Caco-2 (cell line): ENCODE measurements around the gene MTMR4. TPM values are rescaled to one million over a fixed set of nuclear protein-coding genes. Genes with fewer than 3 reads are reported as not detected.
A peak's percentile ranks its signal among the peaks of the same experiment; 100 is the strongest.

Source experiments
- BruUV-seq: library from RNA; stranded (reverse); fragments of 400-500 nt; replicated peaks from 2 replicates; lab custom pipeline; 2021; lab: Mats Ljungman, UMichigan
- CTCF ChIA-PET: fragments of 300-600 bp; sonication (Branson Sonifier 250); formaldehyde crosslinking; loops from one replicate; lab custom pipeline; 2022; ENCODE audit warnings: antibody characterized with exemption; lab: Charles Lee
- POLR2A ChIA-PET: fragments of 300-600 bp; sonication (Branson Sonifier 250); formaldehyde crosslinking; loops from one replicate; lab custom pipeline; 2022; ENCODE audit warnings: antibody characterized with exemption; lab: Charles Lee
- DNase-seq, 2 experiments: peaks; one replicate each; pipeline versions ENCODE4 v3.0.0 to v3.0.0-alpha.2; 2020 to 2022
- H3K27me3 ChIP-seq: replicated peaks from 2 replicates; pipeline ENCODE4 v1.6.0; 2011; ENCODE audit warnings: low read length; ENCODE audit not compliant: control insufficient read depth, insufficient read depth
- H3K36me3 ChIP-seq: 2 replicates; pipeline ENCODE4 v1.5.1; 2011; ENCODE audit warnings: low read length; ENCODE audit not compliant: control insufficient read depth, insufficient read depth
- H3K4me1 ChIP-seq: fragments of 250-450 bp; sonication (Bioruptor Pico); 2 replicates; pipeline ENCODE4 v1.5.1; 2020; ENCODE audit warnings: mild to moderate bottlenecking
- H3K4me3 ChIP-seq: 2 replicates; pipeline ENCODE4 v1.5.1; 2011; ENCODE audit warnings: low read depth, mild to moderate bottlenecking, control low read depth, low read length
- H3K9me3 ChIP-seq: fragments of 250-450 bp; sonication (Bioruptor Pico); 2 replicates; pipeline ENCODE4 v1.5.1; 2020; ENCODE audit warnings: mild to moderate bottlenecking, moderate library complexity
- H3K27ac Mint-ChIP-seq: one replicate; pipeline ENCODE4 v1.8.0; 2022; ENCODE audit warnings: mixed read lengths; ENCODE audit not compliant: unreplicated experiment
- H3K27me3 Mint-ChIP-seq: one replicate; pipeline ENCODE4 v1.8.0; 2022; ENCODE audit warnings: mixed read lengths; ENCODE audit not compliant: insufficient read depth, unreplicated experiment
- H3K36me3 Mint-ChIP-seq: one replicate; pipeline ENCODE4 v1.8.0; 2022; ENCODE audit warnings: mild to moderate bottlenecking, mixed read lengths; ENCODE audit not compliant: insufficient read depth, unreplicated experiment
- H3K4me1 Mint-ChIP-seq: one replicate; pipeline ENCODE4 v1.8.0; 2022; ENCODE audit warnings: low read depth, mixed read lengths; ENCODE audit not compliant: unreplicated experiment
- H3K4me3 Mint-ChIP-seq: one replicate; pipeline ENCODE4 v1.8.0; 2022; ENCODE audit warnings: mild to moderate bottlenecking, moderate library complexity, mixed read lengths; ENCODE audit not compliant: unreplicated experiment
- H3K9me3 Mint-ChIP-seq: one replicate; pipeline ENCODE4 v1.8.0; 2022; ENCODE audit warnings: mixed read lengths; ENCODE audit not compliant: unreplicated experiment
- intact Hi-C: fragments of 100-400 bp; cut with micrococcal nuclease; formaldehyde crosslinking; loops from one replicate; pipeline ENCODE4 v1.10.0; 2022; ENCODE audit not compliant: unreplicated experiment
- total RNA-seq: library from RNA; stranded (reverse); gene quantifications from 2 replicates; pipeline ENCODE4 v1.2.3, GENCODE V29; 2022
- TF ChIP-seq, protein P1 (sequence below), 2 experiments: fragments of 200-600 bp in 1 of 2; IDR thresholded peaks; 1 replicate in 1 of 2; 2 replicates in 1 of 2; pipeline versions ENCODE4 v1.5.1 to v1.8.0; 2011 to 2022; ENCODE audit warnings: antibody characterized with exemption in 1 of 2, control low read depth in 1 of 2, inconsistent platforms in 1 of 2, low read depth in 1 of 2, low read length in 1 of 2, mild to moderate bottlenecking in 1 of 2, moderate library complexity in 1 of 2; ENCODE audit not compliant: insufficient read depth in 1 of 2, severe bottlenecking in 1 of 2, unreplicated experiment in 1 of 2

MTMR4 gene
- total RNA-seq, 1 experiment from 2014 or later: 62.6 TPM

DNA sequence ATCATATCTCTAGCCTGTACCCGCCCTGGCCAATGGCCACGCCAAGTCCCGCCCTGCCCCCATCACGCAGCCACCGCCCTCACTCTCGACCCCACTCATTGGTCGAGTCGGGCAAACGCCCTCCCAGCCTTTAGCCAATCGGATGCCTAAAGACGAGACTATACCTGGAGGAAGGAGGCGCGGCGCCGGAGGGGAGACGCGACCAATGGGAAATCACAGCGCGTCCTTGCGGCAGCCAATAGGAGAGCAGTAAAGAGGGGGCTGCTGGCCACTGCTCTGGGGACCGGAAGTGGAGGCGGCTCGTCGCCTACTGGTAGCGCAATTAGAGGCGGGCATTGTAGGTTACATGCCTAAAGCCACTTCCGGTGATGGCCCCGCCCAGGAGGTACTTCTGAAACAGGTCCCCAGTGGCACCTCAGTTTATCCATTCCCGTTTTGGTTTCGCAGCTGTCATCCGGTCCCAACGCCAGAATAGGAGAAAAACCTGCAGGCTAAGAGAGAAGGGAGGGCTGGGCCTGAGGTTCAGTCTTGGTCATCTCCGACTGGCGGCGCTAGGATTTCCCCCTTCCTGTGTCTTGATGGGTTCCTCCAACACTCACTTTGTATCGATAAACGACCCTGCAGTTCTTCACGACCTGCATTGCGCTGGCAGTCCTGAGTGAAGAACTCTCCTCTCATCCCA is 3.6 kb upstream of the MTMR4 start:
- H3K36me3 Mint-ChIP-seq: peaks cover 20% of the 10 kb centered on the region
- CTCF ChIA-PET: interaction anchor here (0.5 to 2.0 kb wide), 8 partner anchors 17 to 487 kb away, joined by 3 to 7 read pairs (median 4); no protein-coding TSS in a partner anchor

DNA sequence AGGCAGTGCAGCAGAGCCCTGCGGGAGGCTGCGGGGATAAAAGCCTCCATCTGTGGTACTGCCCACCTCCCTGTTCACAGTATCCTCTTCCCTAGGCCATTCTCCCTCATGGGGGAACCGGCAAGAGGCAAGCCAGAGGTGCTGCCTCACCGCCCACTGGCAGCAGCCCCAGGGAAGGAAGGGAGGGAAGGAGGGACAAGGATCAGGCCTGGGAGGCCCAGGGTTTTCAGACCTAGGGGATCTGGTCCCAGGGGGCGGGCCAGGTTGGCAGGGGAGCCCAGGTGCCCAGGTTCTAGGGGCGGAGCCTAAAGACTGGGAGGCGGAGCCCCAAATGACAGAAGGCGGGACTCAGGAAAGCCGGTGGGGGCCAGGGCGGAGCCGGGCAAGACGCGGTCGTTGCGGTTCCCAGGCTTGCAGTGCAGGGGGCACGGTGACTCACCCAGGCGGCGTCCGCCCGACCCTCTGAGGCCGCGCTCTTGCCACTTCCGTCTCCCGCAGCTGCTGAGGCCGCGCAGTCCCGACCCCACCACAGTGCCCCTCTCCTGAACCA is 3.0 kb upstream of the MTMR4 start:
- Histone ChIP-seq H3K4me1 (0 out of 2 replicates have a peak, but pooled peaks cover 16% of the 10 kb centered on the region), H3K4me3 (peak overlapping the region; percentile 62), H3K9me3 (no peaks in the 10 kb centered on the region), H3K36me3 (no peaks in the 10 kb centered on the region), H3K27me3 (no peaks in the 10 kb centered on the region)
- BruUV-seq: no TSS peak
- no peak for DNase-seq
- Mint-ChIP-seq H3K9me3 (no peaks in the 10 kb centered on the region), H3K4me3 (peak overlapping the region; percentile 96), H3K27ac (peak overlapping the region; percentile 95), H3K36me3 (peaks cover 25% of the 10 kb centered on the region), H3K4me1 (peaks cover 29% of the 10 kb centered on the region), H3K27me3 (no peaks in the 10 kb centered on the region)
- TF ChIP-seq, protein P1, sequence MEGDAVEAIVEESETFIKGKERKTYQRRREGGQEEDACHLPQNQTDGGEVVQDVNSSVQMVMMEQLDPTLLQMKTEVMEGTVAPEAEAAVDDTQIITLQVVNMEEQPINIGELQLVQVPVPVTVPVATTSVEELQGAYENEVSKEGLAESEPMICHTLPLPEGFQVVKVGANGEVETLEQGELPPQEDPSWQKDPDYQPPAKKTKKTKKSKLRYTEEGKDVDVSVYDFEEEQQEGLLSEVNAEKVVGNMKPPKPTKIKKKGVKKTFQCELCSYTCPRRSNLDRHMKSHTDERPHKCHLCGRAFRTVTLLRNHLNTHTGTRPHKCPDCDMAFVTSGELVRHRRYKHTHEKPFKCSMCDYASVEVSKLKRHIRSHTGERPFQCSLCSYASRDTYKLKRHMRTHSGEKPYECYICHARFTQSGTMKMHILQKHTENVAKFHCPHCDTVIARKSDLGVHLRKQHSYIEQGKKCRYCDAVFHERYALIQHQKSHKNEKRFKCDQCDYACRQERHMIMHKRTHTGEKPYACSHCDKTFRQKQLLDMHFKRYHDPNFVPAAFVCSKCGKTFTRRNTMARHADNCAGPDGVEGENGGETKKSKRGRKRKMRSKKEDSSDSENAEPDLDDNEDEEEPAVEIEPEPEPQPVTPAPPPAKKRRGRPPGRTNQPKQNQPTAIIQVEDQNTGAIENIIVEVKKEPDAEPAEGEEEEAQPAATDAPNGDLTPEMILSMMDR (IDR thresholded peaks at IDR 0.05; ENCODE audit: insufficient read depth in 1 of 2, low read depth in 1 of 2, low read length in 1 of 2, severe bottlenecking in 1 of 2, unreplicated experiment in 1 of 2): no peak
- POLR2A ChIA-PET: interaction anchor here (1.5 to 2.9 kb wide), 2 partner anchors 114 to 590 kb away, joined by 4 to 41 read pairs; partner anchors contain the start of gene TRIM37
- intact Hi-C loops: loop anchor here (5.0 to 10.0 kb wide), 2 partner anchors 590 to 707 kb away; partner anchors contain the start of genes GDPD1 and TRIM37
- CTCF ChIA-PET: interaction anchor here (1.5 to 2.0 kb wide), 4 partner anchors 18 to 487 kb away, joined by 3 to 7 read pairs (median 5); no protein-coding TSS in a partner anchor

More for the DNA sequence above, 3.6 kb upstream of the MTMR4 start:
- peak overlapping the region; percentile 76 for H3K4me3 ChIP-seq
- intact Hi-C loops: loop anchor here (1.0 to 10.0 kb wide), 10 partner anchors 69 to 707 kb away; partner anchors contain the start of genes GDPD1, PRR11, RAD51C and SKA2
- Mint-ChIP-seq H3K4me1 (peaks cover 25% of the 10 kb centered on the region), H3K4me3 (peak overlapping the region; percentile 96), H3K9me3 (no peaks in the 10 kb centered on the region), H3K27ac (peak overlapping the region; percentile 95), H3K27me3 (no peaks in the 10 kb centered on the region)
- peak; percentile 100 for DNase-seq
- H3K27me3 ChIP-seq: no peaks in the 10 kb centered on the region
- no TSS peak for BruUV-seq
- TF ChIP-seq, protein P1 (IDR thresholded peaks at IDR 0.05; ENCODE audit: insufficient read depth in 1 of 2, low read depth in 1 of 2, low read length in 1 of 2, severe bottlenecking in 1 of 2, unreplicated experiment in 1 of 2): no peak
- 0 out of 2 replicates have a peak, but pooled peaks cover 12% of the 10 kb centered on the region for H3K4me1 ChIP-seq
- POLR2A ChIA-PET: interaction anchor here (1.0 to 2.9 kb wide), 4 partner anchors 101 to 589 kb away, joined by 3 to 41 read pairs (median 5); partner anchors contain the start of genes RNF43 and TRIM37
- H3K36me3 ChIP-seq: no peaks in the 10 kb centered on the region
- no peaks in the 10 kb centered on the region for H3K9me3 ChIP-seq
